ENCODE data around the gene PREP.
"Not testable (repeated sequence)": the region's sequence is repeated elsewhere in the genome, so short reads cannot be mapped to it uniquely, and the experiment has no call there.

PREP gene

GRCh38 chr6:105338350-105338983, 64.4 kb downstream of the PREP start:
- DNase-seq, result not testable (repeated sequence)

- DNase-seq, result no peak
Observed at GRCh38 chr6:105336986-105337385, 65.9 kb downstream of the PREP start.

- no peak for DNase-seq
Observed at GRCh38 chr6:105332576-105332975, 70.3 kb downstream of the PREP start.

GRCh38 chr6:105331927-105332326, 71.0 kb downstream of the PREP start:
- DNase-seq, result no peak

- no peak for DNase-seq
Observed at GRCh38 chr6:105330913-105331312, 72.0 kb downstream of the PREP start.

- no peak for DNase-seq
Observed at GRCh38 chr6:105330364-105330763, 72.5 kb downstream of the PREP start.

GRCh38 chr6:105326833-105327770, 75.8 kb downstream of the PREP start:
- peak in 1 of 2 experiments; percentile 28 for DNase-seq

GRCh38 chr6:105326216-105326615, 76.7 kb downstream of the PREP start:
- DNase-seq, result no peak

- no peak for DNase-seq
Observed at GRCh38 chr6:105324386-105324950, 78.4 kb downstream of the PREP start.

- DNase-seq, result no peak
Observed at GRCh38 chr6:105322499-105323225, 80.2 kb downstream of the PREP start.

GRCh38 chr6:105321728-105322127, 81.2 kb downstream of the PREP start:
- no peak for DNase-seq

GRCh38 chr6:105321207-105321606, 81.7 kb downstream of the PREP start:
- no peak for DNase-seq

GRCh38 chr6:105320765-105321164, 82.1 kb downstream of the PREP start:
- DNase-seq, result no peak

- no peak for DNase-seq
Observed at GRCh38 chr6:105320271-105320670, 82.6 kb downstream of the PREP start.

GRCh38 chr6:105319331-105319730, 83.6 kb downstream of the PREP start:
- no peak for DNase-seq

- no peak for DNase-seq
Observed at GRCh38 chr6:105318660-105319059, 84.2 kb downstream of the PREP start.

GRCh38 chr6:105317607-105318533, 85.0 kb downstream of the PREP start:
- peak in 1 of 2 experiments; percentile 22 for DNase-seq

- no peak for DNase-seq
Observed at GRCh38 chr6:105313211-105313610, 89.7 kb downstream of the PREP start.

GRCh38 chr6:105310947-105311346, 91.9 kb downstream of the PREP start:
- no peak for DNase-seq

- no peak for DNase-seq
Observed at GRCh38 chr6:105310371-105310770, 92.5 kb downstream of the PREP start.

GRCh38 chr6:105308840-105309239, 94.0 kb downstream of the PREP start:
- DNase-seq, result no peak

GRCh38 chr6:105305521-105305920, 97.4 kb downstream of the PREP start:
- no peak for DNase-seq

All from SW 1271 (cell line).